ENCODE data around the gene UBTD2. TPM values are rescaled to one million over a fixed set of nuclear protein-coding genes. Genes with fewer than 3 reads are reported as not detected.

The UBTD2 gene
- total RNA-seq, 2 donors from 2014 or later: 6.6 to 12.4 TPM

- Histone ChIP-seq H3K4me3 (no peak overlapping the region), H3K27ac (no peak overlapping the region), H3K36me3 (no peaks in the 10 kb centered on the region), H3K27me3 (no peaks in the 10 kb centered on the region), H3K9me3 (no peaks in the 10 kb centered on the region), H3K4me1 (no peaks in the 10 kb centered on the region)
- no peak for TF ChIP-seq CTCF (IDR thresholded peaks at IDR 0.05)
- no peak for DNase-seq (ENCODE audit: low spot score)
Observed at GRCh38 chr5:172194985-172195774, 88.4 kb downstream of the UBTD2 start.

- no peaks in the 10 kb centered on the region for H3K36me3 ChIP-seq
- H3K27ac ChIP-seq: no peak within 1 kb of the TSS
- H3K4me1 ChIP-seq: peaks cover 0 to 8% of the 10 kb centered on the region in 2 donors
- no peak within 1 kb of the TSS for H3K4me3 ChIP-seq
- TF ChIP-seq CTCF (IDR thresholded peaks at IDR 0.05): no peak
- DNase-seq (ENCODE audit: low spot score): no peak
- no peaks in the 10 kb centered on the region for H3K27me3 ChIP-seq
- H3K9me3 ChIP-seq: no peaks in the 10 kb centered on the region
Observed at GRCh38 chr5:172193872-172194271, 89.7 kb downstream of the UBTD2 start, which contains the start of gene EFCAB9. EFCAB9 (plus strand) TSS chr5:172194172; CDS start chr5:172194173, 1 bp downstream.

GRCh38 chr5:172189693-172190296 lies 93.8 kb downstream of the UBTD2 start:
- no peaks in the 10 kb centered on the region for H3K36me3 ChIP-seq
- no peaks in the 10 kb centered on the region for H3K9me3 ChIP-seq
- no peak overlapping the region for H3K27ac ChIP-seq
- peaks cover 0 to 29% of the 10 kb centered on the region in 2 donors for H3K4me1 ChIP-seq
- no peaks in the 10 kb centered on the region for H3K27me3 ChIP-seq
- H3K4me3 ChIP-seq: no peak overlapping the region
- TF ChIP-seq CTCF (IDR thresholded peaks at IDR 0.05): no peak
- no peak for DNase-seq (ENCODE audit: low spot score)

GRCh38 chr5:172188893-172189692 lies 94.5 kb downstream of the UBTD2 start:
- H3K36me3 ChIP-seq: no peaks in the 10 kb centered on the region
- TF ChIP-seq CTCF (IDR thresholded peaks at IDR 0.05): no peak
- H3K27ac ChIP-seq: peak overlapping the region; percentile 89 to 93
- no peak for DNase-seq (ENCODE audit: low spot score)
- no peaks in the 10 kb centered on the region for H3K9me3 ChIP-seq
- peak overlapping the region in 1 of 2 donors; percentile 77 for H3K4me3 ChIP-seq
- H3K27me3 ChIP-seq: no peaks in the 10 kb centered on the region
- peaks cover 0 to 29% of the 10 kb centered on the region in 2 donors for H3K4me1 ChIP-seq

GRCh38 chr5:172188033-172188892 lies 95.3 kb downstream of the UBTD2 start, which contains the start of gene STK10:
STK10 (minus strand) TSS chr5:172188224; CDS start chr5:172188042, 182 bp downstream.
- DNase-seq (ENCODE audit: low spot score): peak; percentile 88
- no peaks in the 10 kb centered on the region for H3K36me3 ChIP-seq
- H3K4me3 ChIP-seq: peak within 1 kb of the TSS; percentile 77 to 82
- no peaks in the 10 kb centered on the region for H3K27me3 ChIP-seq
- peaks cover 0 to 29% of the 10 kb centered on the region in 2 donors for H3K4me1 ChIP-seq
- TF ChIP-seq CTCF (IDR thresholded peaks at IDR 0.05): peak; percentile 83 to 95
- H3K27ac ChIP-seq: peak within 1 kb of the TSS; percentile 89 to 93
- no peaks in the 10 kb centered on the region for H3K9me3 ChIP-seq
